Pancreas (tissue), 10 donors: ENCODE data around the gene FGFR2. TPM values are rescaled to one million over a fixed set of nuclear protein-coding genes. Genes with fewer than 3 reads are reported as not detected.

Experiments used
- ATAC-seq, 4 donors: fragments of 200-7000 bp; cut with Tn5 transposase; one replicate each; pipeline versions ENCODE4 v1.8.0 to v1.9.1; 2020; ENCODE audit warnings: mild to moderate bottlenecking in 4 of 4, moderate library complexity in 4 of 4
- DNase-seq, 6 donors: peaks; one replicate each; pipeline ENCODE4 v3.0.0-alpha.2; 2020
- FAIRE-seq: peaks from 2 replicates; lab custom pipeline; 2012; peaks lifted over from hg19 to GRCh38; lab: Jason Lieb, UNC
- H3K27ac ChIP-seq, 4 donors: fragments of 200-600 bp; sonication (generic); 1 replicate in 3 of 4; 2 replicates in 1 of 4; pipeline versions ENCODE4 v1.5.0 to v1.8.0; 2020
- H3K27me3 ChIP-seq, 4 donors: fragments of 200-600 bp; one replicate each; pipeline ENCODE4 v1.8.0; 2021
- H3K36me3 ChIP-seq, 3 donors: fragments of 200-600 bp; sonication (generic) in 1 of 3; one replicate each; pipeline versions ENCODE4 v1.5.0 to v1.8.0; 2020 to 2021
- H3K4me1 ChIP-seq, 3 donors: fragments of 200-600 bp; one replicate each; pipeline ENCODE4 v1.8.0; 2021
- H3K4me3 ChIP-seq, 4 donors: fragments of 200-600 bp; sonication (generic) in 2 of 4; one replicate each; pipeline versions ENCODE4 v1.5.0 to v1.8.0; 2020 to 2021
- H3K9me3 ChIP-seq, 4 donors: fragments of 200-600 bp; one replicate each; pipeline ENCODE4 v1.8.0; 2021
- CTCF ChIP-seq, 4 donors: fragments of 200-600 bp; sonication (generic) in 3 of 4; IDR thresholded peaks; one replicate each; pipeline versions ENCODE4 v1.5.0 to v1.8.0; 2021; ENCODE audit warnings: antibody characterized with exemption in 4 of 4
- WGBS, 2 donors: extraction: QIAGEN DNeasy Blood & Tissue Kit; methylation state at CpG; one replicate each; pipeline ENCODE4 v1.1.7; 2013; 5-methylcytosine and 5-hydroxymethylcytosine counted together
- intact Hi-C, 3 donors: fragments of 100-400 bp; cut with DNase I; formaldehyde crosslinking; loops; one replicate each; pipeline versions ENCODE4 v1.11.1 to v1.14.2; 2022
- polyA plus RNA-seq, 2 donors: library from polyadenylated mRNA; stranded (reverse); fragments of 200-250 nt; gene quantifications; one replicate each; pipeline ENCODE4 v1.2.3, GENCODE V29; 2013
- total RNA-seq, 6 donors: library from RNA; stranded (reverse); fragmentation: NEBNext Ultra II Directional in 4 of 6; extraction: Animal tissue kit (Norgen Biotek cat#: 25700) in 4 of 6; gene quantifications; one replicate each; pipeline versions ENCODE4 v1.2.1 to v1.2.4, GENCODE V29; 2021 to 2023
- donor health status: healthy with polysubstance abuse.
- donor health status: DM: no; HTN: no; CAD: no; lungs with moderate emphysema.
- donor health status: DM: no; HTN: no; CAD: no.
- donor health status: control.
- donor health status: control.
- donor health status: Bipolar disorder and iron deficiency.
- donor health status: DM: yes; HTN: yes; CAD: no.
- donor health status: DM: no; HTN: no; CAD: no.
- donor health status: DM: no; HTN: no; CAD: no.
- donor health status: DM: yes; HTN: yes; CAD: no.

FGFR2 gene
- total and polyA plus RNA-seq, 8 donors, result 23.8 to 64.0 (median 31.4) TPM

GRCh38 chr10:121481180-121481579 lies 117.1 kb downstream of the FGFR2 start:
- no peak for DNase-seq
- H3K36me3 ChIP-seq, result no peaks in the 10 kb centered on the region
- 49 to 86% methylated on average over 1 of the region's 1 CpG for WGBS, 2 donors
- no peak for TF ChIP-seq CTCF (IDR thresholded peaks at IDR 0.05)
- peak in 1 of 4 donors; percentile 18 for ATAC-seq
- H3K27ac ChIP-seq, result no peak overlapping the region
- intact Hi-C loops, result no loop called here
- no peaks in the 10 kb centered on the region for H3K9me3 ChIP-seq
- H3K27me3 ChIP-seq, result no peaks in the 10 kb centered on the region
- H3K4me1 ChIP-seq, result no peaks in the 10 kb centered on the region
- no peak overlapping the region for H3K4me3 ChIP-seq
- FAIRE-seq, result no peak

- Histone ChIP-seq H3K4me1 (no peaks in the 10 kb centered on the region), H3K27ac (no peak overlapping the region), H3K36me3 (no peaks in the 10 kb centered on the region), H3K9me3 (no peaks in the 10 kb centered on the region), H3K4me3 (no peak overlapping the region), H3K27me3 (no peaks in the 10 kb centered on the region)
- 73 to 74% methylated on average over 7 of the region's 7 CpGs for WGBS, 2 donors
- intact Hi-C loops, result no loop called here
- no peak for TF ChIP-seq CTCF (IDR thresholded peaks at IDR 0.05)
- FAIRE-seq (no peak), ATAC-seq (no peak), DNase-seq (no peak)
Measured at GRCh38 chr10:121478556-121478955, 119.7 kb downstream of the FGFR2 start.

GRCh38 chr10:121469797-121470606 lies 128.2 kb downstream of the FGFR2 start:
- H3K36me3 ChIP-seq, result no peaks in the 10 kb centered on the region
- DNase-seq (no peak), FAIRE-seq (no peak), ATAC-seq (peak in 1 of 4 donors; percentile 14)
- no peak for TF ChIP-seq CTCF (IDR thresholded peaks at IDR 0.05)
- H3K4me3 ChIP-seq, result no peak overlapping the region
- H3K27me3 ChIP-seq, result no peaks in the 10 kb centered on the region
- H3K9me3 ChIP-seq, result no peaks in the 10 kb centered on the region
- intact Hi-C loops, result no loop called here
- peak overlapping the region in 2 of 4 donors; percentile 7 to 33 for H3K27ac ChIP-seq
- no peaks in the 10 kb centered on the region for H3K4me1 ChIP-seq
- 58 to 59% methylated on average over 19 of the region's 19 CpGs for WGBS, 2 donors

GRCh38 chr10:121468726-121469125 lies 129.5 kb downstream of the FGFR2 start:
- H3K27ac ChIP-seq, result no peak overlapping the region
- intact Hi-C loops, result no loop called here
- no peak for FAIRE-seq
- no peaks in the 10 kb centered on the region for H3K36me3 ChIP-seq
- DNase-seq, result no peak
- WGBS, 2 donors, result 56 to 71% methylated on average over 8 of the region's 8 CpGs
- no peak for ATAC-seq
- no peaks in the 10 kb centered on the region for H3K9me3 ChIP-seq
- H3K27me3 ChIP-seq, result no peaks in the 10 kb centered on the region
- no peaks in the 10 kb centered on the region for H3K4me1 ChIP-seq
- TF ChIP-seq CTCF (IDR thresholded peaks at IDR 0.05), result no peak
- no peak overlapping the region for H3K4me3 ChIP-seq

- Histone ChIP-seq H3K36me3 (no peaks in the 10 kb centered on the region), H3K27me3 (no peaks in the 10 kb centered on the region), H3K27ac (no peak overlapping the region), H3K4me3 (no peak overlapping the region), H3K4me1 (no peaks in the 10 kb centered on the region), H3K9me3 (no peaks in the 10 kb centered on the region)
- DNase-seq (no peak), FAIRE-seq (no peak), ATAC-seq (no peak)
- WGBS, 2 donors, result 72% methylated on average over 4 of the region's 4 CpGs
- TF ChIP-seq CTCF (IDR thresholded peaks at IDR 0.05), result no peak
- intact Hi-C loops, result no loop called here
Measured at GRCh38 chr10:121466424-121466823, 131.8 kb downstream of the FGFR2 start.
